ENCODE data around the gene ARL3. TPM values are rescaled to one million over a fixed set of nuclear protein-coding genes. Genes with fewer than 3 reads are reported as not detected.

Gene ARL3
- total RNA-seq, 2 experiments from 2014 or later = 5.3 to 6.2 TPM

GRCh38 chr10:102715880-102716279 lies 1.7 kb upstream of the ARL3 start:
- DNase-seq = no peak
- ChIA-PET CTCF (interaction anchor here (1.4 kb wide), 1 partner anchor 8 kb away, joined by 3 read pairs; no protein-coding TSS in a partner anchor), POLR2A (interaction anchor here (1.1 to 3.4 kb wide), 3 partner anchors 9 to 28 kb away, joined by 4 to 27 read pairs (median 4); partner anchors contain the start of gene WBP1L)
- no peak for ATAC-seq
- TF ChIP-seq CTCF (IDR thresholded peaks at IDR 0.05) = no peak
- H3K27me3 Mint-ChIP-seq = no peaks in the 10 kb centered on the region
- intact Hi-C loops (cut with micrococcal nuclease) = no loop called here
- H3K27ac Mint-ChIP-seq = peak overlapping the region; percentile 39
- peak overlapping the region; percentile 82 for H3K4me3 Mint-ChIP-seq
- peaks cover 56% of the 10 kb centered on the region for H3K4me1 Mint-ChIP-seq (ENCODE audit: low read depth)
- no peaks in the 10 kb centered on the region for H3K9me3 Mint-ChIP-seq
- peaks cover 26% of the 10 kb centered on the region for H3K36me3 Mint-ChIP-seq (ENCODE audit: low read depth)

- ATAC-seq = peak; percentile 15
- peaks cover 22% of the 10 kb centered on the region for H3K36me3 Mint-ChIP-seq (ENCODE audit: low read depth)
- peak; percentile 73 for DNase-seq
- peaks cover 61% of the 10 kb centered on the region for H3K4me1 Mint-ChIP-seq (ENCODE audit: low read depth)
- intact Hi-C loops (cut with micrococcal nuclease) = loop anchor here (5.0 kb wide), 2 partner anchors 38 to 68 kb away; no protein-coding TSS in a partner anchor
- H3K27me3 Mint-ChIP-seq = no peaks in the 10 kb centered on the region
- peak within 1 kb of the TSS; percentile 82 for H3K4me3 Mint-ChIP-seq
- peak within 1 kb of the TSS; percentile 93 for H3K27ac Mint-ChIP-seq
- ChIA-PET POLR2A (interaction anchor here (0.5 to 3.4 kb wide), 11 partner anchors 10 to 294 kb away, joined by 3 to 27 read pairs (median 5); partner anchors contain the start of genes CUEDC2, FBXL15, TRIM8 and WBP1L), CTCF (interaction anchor here (0.7 to 3.7 kb wide), 22 partner anchors 9 to 212 kb away, joined by 3 to 20 read pairs (median 4); partner anchors contain the start of gene TRIM8)
- peak; percentile 21 for TF ChIP-seq CTCF (IDR thresholded peaks at IDR 0.05)
- no peaks in the 10 kb centered on the region for H3K9me3 Mint-ChIP-seq
Observed at GRCh38 chr10:102714621-102715455, 641 bp upstream of the ARL3 start, which contains the start of gene SFXN2. Gene SFXN2 (plus strand): TSS chr10:102714636. CDS start chr10:102726637, 12,001 bp downstream.

GRCh38 chr10:102713539-102713813 lies 721 bp downstream of the ARL3 start:
- no peaks in the 10 kb centered on the region for H3K27me3 Mint-ChIP-seq
- POLR2A ChIA-PET = interaction anchor here (0.8 to 3.4 kb wide), 12 partner anchors 9 to 75 kb away, joined by 3 to 27 read pairs (median 4); partner anchors contain the start of genes TRIM8 and WBP1L
- ATAC-seq (peak; percentile 57), DNase-seq (no peak)
- peaks cover 17% of the 10 kb centered on the region for H3K36me3 Mint-ChIP-seq (ENCODE audit: low read depth)
- CTCF ChIA-PET = interaction anchor here (0.7 to 3.7 kb wide), 25 partner anchors 8 to 210 kb away, joined by 3 to 20 read pairs (median 3); partner anchors contain the start of genes CNNM2 and TRIM8
- H3K4me3 Mint-ChIP-seq = peak overlapping the region; percentile 82
- H3K4me1 Mint-ChIP-seq (ENCODE audit: low read depth) = peaks cover 53% of the 10 kb centered on the region
- H3K27ac Mint-ChIP-seq = peak overlapping the region; percentile 93
- H3K9me3 Mint-ChIP-seq = no peaks in the 10 kb centered on the region
- TF ChIP-seq CTCF (IDR thresholded peaks at IDR 0.05) = peak; percentile 65
- intact Hi-C loops (cut with micrococcal nuclease) = loop anchor here (5.0 kb wide), 2 partner anchors 36 to 66 kb away; no protein-coding TSS in a partner anchor

- ATAC-seq (no peak), DNase-seq (no peak)
- Mint-ChIP-seq H3K4me3 (peak overlapping the region; percentile 82), H3K4me1 (ENCODE audit: low read depth) (peaks cover 51% of the 10 kb centered on the region), H3K36me3 (ENCODE audit: low read depth) (peaks cover 17% of the 10 kb centered on the region), H3K9me3 (no peaks in the 10 kb centered on the region), H3K27ac (peak overlapping the region; percentile 93), H3K27me3 (no peaks in the 10 kb centered on the region)
- intact Hi-C loops (cut with micrococcal nuclease) = loop anchor here (5.0 kb wide), 2 partner anchors 36 to 66 kb away; no protein-coding TSS in a partner anchor
- ChIA-PET CTCF (interaction anchor here (0.7 to 3.7 kb wide), 20 partner anchors 7 to 205 kb away, joined by 3 to 20 read pairs (median 4); partner anchors contain the start of genes CNNM2 and TRIM8), POLR2A (interaction anchor here (0.8 to 3.4 kb wide), 13 partner anchors 8 to 74 kb away, joined by 3 to 27 read pairs (median 3); partner anchors contain the start of genes TRIM8 and WBP1L)
- no peak for TF ChIP-seq CTCF (IDR thresholded peaks at IDR 0.05)
Observed at GRCh38 chr10:102712843-102713538, 1.2 kb downstream of the ARL3 start.

Data from activated CD8-positive, alpha-beta T cell treated with anti-CD3 and anti-CD28 coated beads for 36 hours (primary cell).